Colonic mucosa (tissue), 4 donors: Measurements from ENCODE around the gene SKIDA1. TPM values are rescaled to one million over a fixed set of nuclear protein-coding genes. Genes with fewer than 3 reads are reported as not detected.

Experiments
- DNase-seq: peaks from one replicate; pipeline ENCODE4 v3.0.0-alpha.2; 2020
- H3K27ac ChIP-seq: fragments of 200-600 bp; one replicate; pipeline ENCODE4 v1.8.0; 2021
- H3K27me3 ChIP-seq: fragments of 200-600 bp; one replicate; pipeline ENCODE4 v1.8.0; 2021
- H3K36me3 ChIP-seq: fragments of 200-600 bp; one replicate; pipeline ENCODE4 v1.8.0; 2021
- H3K4me1 ChIP-seq: fragments of 200-600 bp; one replicate; pipeline ENCODE4 v1.8.0; 2021; ENCODE audit warnings: mild to moderate bottlenecking
- H3K4me3 ChIP-seq: fragments of 200-600 bp; one replicate; pipeline ENCODE4 v1.8.0; 2021
- H3K9ac ChIP-seq, 2 donors: one replicate each; pipeline ENCODE4 v1.7.0; 2013; ENCODE audit warnings: control low read depth in 2 of 2, low read depth in 2 of 2, low read length in 2 of 2
- H3K9me3 ChIP-seq: fragments of 200-600 bp; one replicate; pipeline ENCODE4 v1.8.0; 2021
- intact Hi-C: fragments of 100-400 bp; cut with DNase I; formaldehyde crosslinking; loops from one replicate; pipeline ENCODE4 v1.14.1; 2022
- microRNA-seq: library from miRNA; unstranded; fragments of <30 nt; microRNA quantifications from one replicate; pipeline ENCODE4, GENCODE V29; 2019
- total RNA-seq, 2 donors: library from RNA; stranded (reverse); fragmentation: NEBNext Ultra II Directional in 1 of 2; extraction: Animal tissue kit (Norgen Biotek cat#: 25700) in 1 of 2; gene quantifications; one replicate each; pipeline ENCODE4 v1.2.1, GENCODE V29; 2021
- TF ChIP-seq, protein P1 (sequence below): fragments of 200-600 bp; IDR thresholded peaks from one replicate; pipeline ENCODE4 v1.8.0; 2022; ENCODE audit warnings: antibody characterized with exemption, mild to moderate bottlenecking
- donor health status: healthy.
- donor health status: DM: no; HTN: no; CAD: no.
- donor health status: DM: no; HTN: no; CAD: no.

The SKIDA1 gene
- total RNA-seq, 2 donors from 2014 or later: 0.10 to 0.45 TPM

DNA sequence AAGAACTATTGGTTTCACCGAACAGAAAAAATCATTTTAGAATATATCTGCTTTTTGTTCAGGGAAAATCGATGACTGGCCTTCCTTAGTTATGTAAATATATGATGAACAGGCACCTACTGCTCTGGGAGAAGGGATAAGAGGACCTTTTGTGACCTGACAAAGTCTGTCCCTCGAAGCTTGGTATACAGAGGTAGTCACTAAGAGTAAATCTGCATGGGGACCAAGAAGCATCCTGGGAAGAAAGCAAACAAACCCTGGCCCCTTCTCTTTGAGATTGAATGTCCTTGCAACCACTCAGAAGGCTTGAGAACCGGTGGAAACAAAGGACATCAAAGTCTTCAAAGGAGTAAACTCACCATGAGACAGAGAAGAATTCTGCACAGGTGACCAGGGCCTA, 52.3 kb downstream of the SKIDA1 start:
- Histone ChIP-seq H3K4me3 (no peak overlapping the region), H3K9me3 (no peaks in the 10 kb centered on the region), H3K9ac (no peak overlapping the region), H3K27me3 (no peaks in the 10 kb centered on the region), H3K4me1 (no peaks in the 10 kb centered on the region), H3K27ac (no peak overlapping the region), H3K36me3 (no peaks in the 10 kb centered on the region)
- TF ChIP-seq, protein P1, sequence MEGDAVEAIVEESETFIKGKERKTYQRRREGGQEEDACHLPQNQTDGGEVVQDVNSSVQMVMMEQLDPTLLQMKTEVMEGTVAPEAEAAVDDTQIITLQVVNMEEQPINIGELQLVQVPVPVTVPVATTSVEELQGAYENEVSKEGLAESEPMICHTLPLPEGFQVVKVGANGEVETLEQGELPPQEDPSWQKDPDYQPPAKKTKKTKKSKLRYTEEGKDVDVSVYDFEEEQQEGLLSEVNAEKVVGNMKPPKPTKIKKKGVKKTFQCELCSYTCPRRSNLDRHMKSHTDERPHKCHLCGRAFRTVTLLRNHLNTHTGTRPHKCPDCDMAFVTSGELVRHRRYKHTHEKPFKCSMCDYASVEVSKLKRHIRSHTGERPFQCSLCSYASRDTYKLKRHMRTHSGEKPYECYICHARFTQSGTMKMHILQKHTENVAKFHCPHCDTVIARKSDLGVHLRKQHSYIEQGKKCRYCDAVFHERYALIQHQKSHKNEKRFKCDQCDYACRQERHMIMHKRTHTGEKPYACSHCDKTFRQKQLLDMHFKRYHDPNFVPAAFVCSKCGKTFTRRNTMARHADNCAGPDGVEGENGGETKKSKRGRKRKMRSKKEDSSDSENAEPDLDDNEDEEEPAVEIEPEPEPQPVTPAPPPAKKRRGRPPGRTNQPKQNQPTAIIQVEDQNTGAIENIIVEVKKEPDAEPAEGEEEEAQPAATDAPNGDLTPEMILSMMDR: no peak
- no peak for DNase-seq
- intact Hi-C loops: no loop called here

DNA sequence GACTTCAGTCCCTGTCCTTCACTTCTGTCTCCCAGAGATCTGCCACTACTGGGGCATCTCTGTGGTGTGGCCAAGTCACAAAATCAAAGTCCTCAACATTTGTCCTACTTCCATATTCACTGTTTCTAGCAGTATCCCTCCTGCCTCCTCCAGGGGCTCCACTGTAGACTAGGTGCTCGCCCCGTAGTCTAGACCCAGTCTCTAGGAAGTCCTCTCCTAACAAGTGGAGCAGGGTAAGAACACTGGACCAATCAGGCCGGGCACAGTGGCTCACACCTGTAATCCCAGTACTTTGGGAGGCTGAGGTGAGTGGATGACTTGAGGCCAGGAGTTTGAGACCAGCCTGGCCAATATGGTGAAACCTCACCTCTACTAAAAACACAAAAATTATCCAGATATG, 57.4 kb downstream of the SKIDA1 start:
- TF ChIP-seq, protein P1: no peak
- intact Hi-C loops: no loop called here
- no peak for DNase-seq

DNA sequence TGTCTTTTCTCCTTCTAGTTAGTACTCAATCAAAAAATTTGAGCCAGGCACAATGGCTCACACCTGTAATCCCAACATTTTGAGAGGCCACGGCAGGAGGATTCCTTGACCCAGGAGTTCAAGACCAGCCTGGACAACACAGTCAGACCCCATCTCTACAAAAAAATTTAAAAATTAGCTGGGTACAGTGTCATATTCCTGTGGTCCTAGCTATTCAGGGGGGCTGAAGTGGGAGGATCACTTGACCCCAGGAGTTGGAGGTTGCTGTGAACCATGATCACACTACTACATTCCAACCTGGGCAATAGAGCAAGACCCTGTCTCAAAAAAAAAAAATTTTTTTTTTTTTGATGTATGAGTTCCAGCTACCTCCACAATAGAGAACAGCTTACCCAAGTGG, 57.8 kb downstream of the SKIDA1 start:
- Histone ChIP-seq H3K4me3 (no peak overlapping the region), H3K27me3 (no peaks in the 10 kb centered on the region), H3K4me1 (no peaks in the 10 kb centered on the region), H3K27ac (no peak overlapping the region), H3K9me3 (no peaks in the 10 kb centered on the region), H3K36me3 (no peaks in the 10 kb centered on the region), H3K9ac (no peak overlapping the region)
- no peak for DNase-seq
- TF ChIP-seq, protein P1: no peak
- intact Hi-C loops: no loop called here

More for the DNA sequence above, 57.4 kb downstream of the SKIDA1 start:
- H3K27ac ChIP-seq: no peak overlapping the region
- no peak overlapping the region for H3K9ac ChIP-seq
- H3K4me1 ChIP-seq: no peaks in the 10 kb centered on the region
- no peaks in the 10 kb centered on the region for H3K27me3 ChIP-seq
- no peak overlapping the region for H3K4me3 ChIP-seq
- H3K9me3 ChIP-seq: no peaks in the 10 kb centered on the region
- H3K36me3 ChIP-seq: no peaks in the 10 kb centered on the region

DNA sequence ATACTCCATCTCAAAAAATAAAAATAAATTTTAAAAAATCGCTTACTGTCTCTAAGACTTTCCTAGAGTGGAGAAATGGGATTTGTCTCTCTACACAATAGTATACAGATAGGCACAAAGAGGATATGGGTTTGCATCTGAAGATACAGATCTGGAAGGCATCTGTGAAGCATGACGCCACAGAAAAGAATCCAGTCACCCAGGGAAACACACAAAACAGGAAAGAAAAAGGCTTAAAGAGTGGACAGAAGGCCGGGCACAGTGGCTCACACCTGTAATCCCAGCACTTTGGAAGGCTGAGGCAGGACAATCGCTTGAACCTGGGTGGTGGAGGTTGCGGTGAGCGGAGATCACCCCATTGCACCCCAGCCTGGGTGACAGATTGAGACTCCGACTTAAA, 61.3 kb downstream of the SKIDA1 start:
- H3K4me3 ChIP-seq: no peak overlapping the region
- no peak overlapping the region for H3K27ac ChIP-seq
- H3K27me3 ChIP-seq: no peaks in the 10 kb centered on the region
- H3K4me1 ChIP-seq: no peaks in the 10 kb centered on the region
- intact Hi-C loops: no loop called here
- H3K9ac ChIP-seq: no peak overlapping the region
- TF ChIP-seq, protein P1: no peak
- H3K9me3 ChIP-seq: no peaks in the 10 kb centered on the region
- H3K36me3 ChIP-seq: no peaks in the 10 kb centered on the region
- DNase-seq: no peak

Small RNA genes lying within 50 kb of the gene (microRNA-seq; reads per million reads assigned to microRNA genes)
- not detected for gene MIR1915

Other genes starting within 250 kb of the SKIDA1 start
- gene MLLT10, start 8.6 kb upstream of the SKIDA1 start, total RNA-seq: 10 to 100 TPM; 17.8 to 25.1 TPM